ENCODE data around the gene GJD4.

GJD4 gene

DNA sequence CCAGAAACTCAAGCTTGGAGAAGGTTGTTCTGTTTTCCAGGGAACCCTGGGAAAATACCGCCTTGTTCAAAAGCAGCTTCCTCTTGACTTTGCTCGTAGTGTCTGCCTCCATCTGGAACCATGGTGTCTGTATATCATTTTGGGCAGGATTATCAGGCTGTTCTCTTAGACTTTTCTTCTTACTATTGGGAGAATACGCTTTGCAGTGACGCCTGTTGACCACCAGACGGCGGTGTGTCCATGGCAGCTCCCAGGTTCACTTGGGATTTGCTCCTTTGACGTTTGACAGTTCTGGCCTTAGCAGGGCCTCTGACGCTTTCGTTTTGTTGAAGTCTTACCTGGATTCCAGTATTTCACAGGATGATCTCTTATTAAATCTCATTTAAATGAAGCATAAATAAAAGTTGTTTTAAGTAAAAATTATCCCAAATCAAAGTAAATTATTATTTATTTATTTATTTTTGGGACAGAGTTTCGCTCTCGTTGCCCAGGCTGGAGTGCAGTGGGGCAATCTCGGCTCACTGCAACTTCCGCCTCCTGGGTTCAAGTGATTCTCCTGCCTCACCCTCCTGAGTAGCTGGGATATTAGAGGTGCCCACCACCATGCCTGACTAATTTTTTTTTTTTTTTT is 41.8 kb upstream of the GJD4 start:
- peak; percentile 75 for DNase-seq (ENCODE audit: low spot score)
- TF ChIP-seq, protein P1, sequence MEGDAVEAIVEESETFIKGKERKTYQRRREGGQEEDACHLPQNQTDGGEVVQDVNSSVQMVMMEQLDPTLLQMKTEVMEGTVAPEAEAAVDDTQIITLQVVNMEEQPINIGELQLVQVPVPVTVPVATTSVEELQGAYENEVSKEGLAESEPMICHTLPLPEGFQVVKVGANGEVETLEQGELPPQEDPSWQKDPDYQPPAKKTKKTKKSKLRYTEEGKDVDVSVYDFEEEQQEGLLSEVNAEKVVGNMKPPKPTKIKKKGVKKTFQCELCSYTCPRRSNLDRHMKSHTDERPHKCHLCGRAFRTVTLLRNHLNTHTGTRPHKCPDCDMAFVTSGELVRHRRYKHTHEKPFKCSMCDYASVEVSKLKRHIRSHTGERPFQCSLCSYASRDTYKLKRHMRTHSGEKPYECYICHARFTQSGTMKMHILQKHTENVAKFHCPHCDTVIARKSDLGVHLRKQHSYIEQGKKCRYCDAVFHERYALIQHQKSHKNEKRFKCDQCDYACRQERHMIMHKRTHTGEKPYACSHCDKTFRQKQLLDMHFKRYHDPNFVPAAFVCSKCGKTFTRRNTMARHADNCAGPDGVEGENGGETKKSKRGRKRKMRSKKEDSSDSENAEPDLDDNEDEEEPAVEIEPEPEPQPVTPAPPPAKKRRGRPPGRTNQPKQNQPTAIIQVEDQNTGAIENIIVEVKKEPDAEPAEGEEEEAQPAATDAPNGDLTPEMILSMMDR (IDR thresholded peaks at IDR 0.05; ENCODE audit: borderline replicate concordance, control extremely low read depth, extremely low read depth, insufficient read depth, missing control alignments): peak; percentile 98
- in situ Hi-C loops (cut with MboI; ENCODE audit: low sequenced_read_pairs, unreplicated experiment): loop anchor here (25.0 kb wide), 1 partner anchor 451 kb away; no protein-coding TSS in a partner anchor

DNA sequence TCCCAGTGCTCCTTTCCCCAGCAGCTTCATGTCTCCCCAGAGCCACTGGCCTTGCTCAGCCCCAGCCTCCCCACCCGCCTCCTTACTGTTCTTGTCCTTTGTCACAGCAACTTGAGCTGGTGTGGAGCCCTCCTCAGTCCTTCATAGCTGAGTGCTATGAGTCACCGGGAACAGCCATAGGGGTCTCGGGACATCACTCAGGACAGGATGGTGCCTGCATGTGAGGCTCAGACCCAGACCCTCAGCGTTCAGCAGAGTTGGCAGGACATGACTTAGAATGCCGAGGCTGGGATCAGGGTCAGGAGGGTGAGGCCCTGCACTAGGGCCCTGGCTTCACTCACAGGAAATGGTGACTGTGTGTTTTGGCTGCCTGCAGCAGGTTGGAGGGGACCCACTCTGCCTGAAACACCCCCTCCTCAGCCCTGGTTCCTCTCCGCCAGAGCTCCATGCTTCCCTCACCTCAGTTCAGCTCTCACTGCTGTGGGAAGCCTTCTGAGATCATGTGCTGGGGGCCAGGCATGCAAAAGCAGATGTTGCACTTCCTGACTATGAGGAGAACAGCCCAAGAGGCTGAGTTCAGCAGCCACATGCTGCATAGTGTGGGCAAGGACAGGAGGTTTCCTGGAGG is 40.7 kb upstream of the GJD4 start:
- in situ Hi-C loops (cut with MboI; ENCODE audit: low sequenced_read_pairs, unreplicated experiment): loop anchor here (25.0 kb wide), 1 partner anchor 452 kb away; no protein-coding TSS in a partner anchor

DNA sequence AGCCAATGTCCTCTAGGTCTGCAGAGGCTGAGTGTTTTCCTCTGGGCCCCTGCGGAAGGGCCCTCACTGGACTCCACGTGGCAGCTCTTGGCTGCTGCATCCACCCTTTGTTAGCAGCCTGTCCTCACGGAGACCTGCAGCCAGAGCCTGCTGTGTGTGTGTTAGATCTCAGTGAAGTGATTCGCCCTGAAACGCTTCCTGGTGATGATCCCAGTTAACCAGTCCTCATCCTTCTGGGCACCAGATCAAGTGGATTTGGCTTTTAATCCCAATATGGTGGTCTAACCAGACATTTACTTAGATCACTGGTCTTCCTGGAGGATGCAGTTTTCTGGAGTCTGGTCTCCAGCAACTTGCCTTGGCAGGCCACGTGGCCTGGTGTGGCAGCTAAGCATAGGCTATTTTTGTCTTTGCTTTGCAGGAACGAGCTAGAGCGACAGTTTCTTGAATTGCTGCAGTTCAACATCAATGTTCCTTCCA is 39.5 kb upstream of the GJD4 start:
- no peak for DNase-seq (ENCODE audit: low spot score)
- in situ Hi-C loops (cut with MboI; ENCODE audit: low sequenced_read_pairs, unreplicated experiment): loop anchor here (25.0 kb wide), 1 partner anchor 453 kb away; no protein-coding TSS in a partner anchor

More for the DNA sequence above, 40.7 kb upstream of the GJD4 start:
- DNase-seq (ENCODE audit: low spot score): peak; percentile 50
- TF ChIP-seq, protein P1 (IDR thresholded peaks at IDR 0.05; ENCODE audit: borderline replicate concordance, control extremely low read depth, extremely low read depth, insufficient read depth, missing control alignments): no peak

DNA sequence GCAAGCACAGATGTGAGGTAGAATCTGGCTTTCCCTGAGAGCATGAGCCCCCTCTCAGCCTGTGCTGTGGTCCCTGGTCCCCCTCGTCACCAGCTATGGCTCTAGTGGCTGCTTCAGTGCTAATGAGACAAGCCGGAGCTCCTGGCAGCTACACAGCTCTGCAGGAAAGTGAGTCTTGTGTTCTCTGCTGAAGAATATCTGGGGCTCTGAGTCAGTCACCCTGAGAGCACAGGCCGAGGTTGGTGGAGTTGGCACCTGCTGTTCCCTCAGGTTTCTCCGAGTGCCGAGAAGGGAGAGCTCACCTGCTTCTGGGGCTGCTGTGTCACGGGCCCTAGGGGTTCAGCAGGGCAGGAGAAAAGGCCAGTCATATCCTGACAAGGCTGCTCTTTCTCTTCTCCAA is 37.2 kb upstream of the GJD4 start:
- DNase-seq (ENCODE audit: low spot score): no peak
- TF ChIP-seq, protein P1 (IDR thresholded peaks at IDR 0.05; ENCODE audit: borderline replicate concordance, control extremely low read depth, extremely low read depth, insufficient read depth, missing control alignments): no peak
- in situ Hi-C loops (cut with MboI; ENCODE audit: low sequenced_read_pairs, unreplicated experiment): loop anchor here (25.0 kb wide), 1 partner anchor 456 kb away; no protein-coding TSS in a partner anchor

More for the DNA sequence above, 39.5 kb upstream of the GJD4 start:
- TF ChIP-seq, protein P1 (IDR thresholded peaks at IDR 0.05; ENCODE audit: borderline replicate concordance, control extremely low read depth, extremely low read depth, insufficient read depth, missing control alignments): no peak

DNA sequence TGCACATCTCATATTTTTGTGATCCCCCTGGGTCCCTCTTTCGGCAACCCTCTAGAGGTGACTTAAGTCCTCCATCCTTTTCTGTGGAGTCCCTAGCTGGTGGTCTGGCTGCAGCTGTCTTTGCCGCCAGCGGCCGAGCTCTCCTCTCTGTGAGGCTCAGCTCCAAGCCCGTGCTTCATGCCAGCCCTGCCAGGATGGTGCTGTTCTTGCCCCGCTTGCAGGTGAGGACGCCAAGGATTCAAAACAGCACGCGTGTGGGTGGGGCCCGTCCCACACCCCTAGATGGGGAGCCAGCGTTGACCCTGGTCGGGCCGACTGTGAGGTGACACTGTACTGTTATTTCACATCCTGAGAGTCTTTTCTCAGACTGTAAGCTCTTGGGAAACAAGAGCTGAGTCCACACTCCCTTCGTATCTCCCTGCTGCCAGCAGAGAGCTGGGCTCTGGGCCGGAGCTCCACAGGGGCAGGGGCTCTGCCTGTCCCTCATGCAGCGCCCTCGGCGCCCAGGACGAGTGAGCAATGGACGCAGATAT is 36.6 kb upstream of the GJD4 start:
- in situ Hi-C loops (cut with MboI; ENCODE audit: low sequenced_read_pairs, unreplicated experiment): loop anchor here (25.0 kb wide), 1 partner anchor 456 kb away; no protein-coding TSS in a partner anchor
- no peak for DNase-seq (ENCODE audit: low spot score)
- TF ChIP-seq, protein P1 (IDR thresholded peaks at IDR 0.05; ENCODE audit: borderline replicate concordance, control extremely low read depth, extremely low read depth, insufficient read depth, missing control alignments): no peak

DNA sequence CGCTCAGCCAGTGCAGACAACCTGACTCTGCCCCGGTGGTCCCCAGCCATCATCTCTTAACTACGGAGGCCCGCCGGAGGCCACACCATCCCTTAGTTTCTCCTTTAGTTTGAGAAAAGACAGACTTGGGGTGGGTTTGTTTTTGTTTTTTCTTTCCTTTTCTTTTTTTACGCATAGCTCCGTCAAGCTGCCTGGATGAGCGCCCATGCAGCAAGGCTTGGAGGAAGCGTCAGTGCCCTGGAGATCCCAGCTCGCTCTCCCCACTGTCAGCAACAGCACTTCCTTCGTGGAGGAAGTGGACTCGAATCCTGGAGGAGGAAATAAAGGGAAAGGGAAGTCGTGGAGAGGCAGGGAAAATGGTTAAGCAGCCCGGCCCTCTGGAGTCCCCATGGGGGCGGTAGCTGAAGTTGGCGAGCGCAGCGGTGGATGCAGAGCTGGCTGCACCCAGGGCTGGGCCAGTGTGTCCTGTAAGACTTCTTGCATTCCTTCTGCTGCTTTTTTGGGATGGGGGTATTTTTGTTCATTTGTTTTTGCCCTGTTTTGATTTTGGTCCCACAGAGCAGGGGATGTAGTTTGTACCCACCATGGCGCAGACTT is 35.9 kb upstream of the GJD4 start:
- in situ Hi-C loops (cut with MboI; ENCODE audit: low sequenced_read_pairs, unreplicated experiment): loop anchor here (25.0 kb wide), 1 partner anchor 457 kb away; no protein-coding TSS in a partner anchor
- no peak for DNase-seq (ENCODE audit: low spot score)
- TF ChIP-seq, protein P1 (IDR thresholded peaks at IDR 0.05; ENCODE audit: borderline replicate concordance, control extremely low read depth, extremely low read depth, insufficient read depth, missing control alignments): no peak
